ENCODE data around the gene DDB1.
A peak's percentile ranks its signal among the peaks of the same experiment; 100 is the strongest.

The DDB1 gene

GRCh38 chr11:61375761-61376108 is 42.8 kb upstream of the DDB1 start:
- Histone ChIP-seq H3K9me3 (ENCODE audit: severe bottlenecking) (peaks cover 8% of the 10 kb centered on the region), H3K4me1 (ENCODE audit: insufficient read depth, poor library complexity, severe bottlenecking) (peaks cover 15% of the 10 kb centered on the region), H3K36me3 (ENCODE audit: low read depth) (peaks cover 12% of the 10 kb centered on the region; the same call in 1 of the 2 replicates), H3K4me3 (ENCODE audit: severe bottlenecking) (no peak overlapping the region), H3K27me3 (ENCODE audit: insufficient read depth, poor library complexity, severe bottlenecking) (no peaks in the 10 kb centered on the region), H3K27ac (ENCODE audit: poor library complexity, severe bottlenecking) (no peak overlapping the region)
- ATAC-seq (ENCODE audit: low read depth) (no peak), DNase-seq (ENCODE audit: low spot score) (no peak)
- TF ChIP-seq CTCF (IDR thresholded peaks at IDR 0.05; ENCODE audit: poor library complexity, severe bottlenecking): no peak

- TF ChIP-seq CTCF (IDR thresholded peaks at IDR 0.05; ENCODE audit: poor library complexity, severe bottlenecking): no peak
- H3K4me3 ChIP-seq (ENCODE audit: severe bottlenecking): no peak overlapping the region
- H3K27me3 ChIP-seq (ENCODE audit: insufficient read depth, poor library complexity, severe bottlenecking): no peaks in the 10 kb centered on the region
These were observed 39.9 kb upstream of the DDB1 start for GRCh38 chr11:61372659-61373420.

GRCh38 chr11:61370349-61371005 is 37.6 kb upstream of the DDB1 start:
- peaks cover 47% of the 10 kb centered on the region for H3K36me3 ChIP-seq (ENCODE audit: low read depth)
- no peaks in the 10 kb centered on the region for H3K27me3 ChIP-seq (ENCODE audit: insufficient read depth, poor library complexity, severe bottlenecking)
- H3K4me3 ChIP-seq (ENCODE audit: severe bottlenecking): no peak overlapping the region
- ATAC-seq (ENCODE audit: low read depth) (no peak), DNase-seq (ENCODE audit: low spot score) (no peak)
- peaks cover 18% of the 10 kb centered on the region for H3K4me1 ChIP-seq (ENCODE audit: insufficient read depth, poor library complexity, severe bottlenecking)
- TF ChIP-seq CTCF (IDR thresholded peaks at IDR 0.05; ENCODE audit: poor library complexity, severe bottlenecking): no peak
- peaks cover 8% of the 10 kb centered on the region for H3K9me3 ChIP-seq (ENCODE audit: severe bottlenecking)
- peak overlapping the region; percentile 84 for H3K27ac ChIP-seq (ENCODE audit: poor library complexity, severe bottlenecking)

More at GRCh38 chr11:61372659-61373420, 39.9 kb upstream of the DDB1 start:
- Histone ChIP-seq H3K36me3 (ENCODE audit: low read depth) (peaks cover 26% of the 10 kb centered on the region), H3K9me3 (ENCODE audit: severe bottlenecking) (peaks cover 8% of the 10 kb centered on the region), H3K4me1 (ENCODE audit: insufficient read depth, poor library complexity, severe bottlenecking) (peaks cover 20% of the 10 kb centered on the region), H3K27ac (ENCODE audit: poor library complexity, severe bottlenecking) (no peak overlapping the region)
- DNase-seq (ENCODE audit: low spot score) (no peak), ATAC-seq (ENCODE audit: low read depth) (no peak)

GRCh38 chr11:61369372-61370348 is 36.8 kb upstream of the DDB1 start:
- DNase-seq (ENCODE audit: low spot score) (peak; percentile 92), ATAC-seq (ENCODE audit: low read depth) (peak; percentile 93)
- Histone ChIP-seq H3K36me3 (ENCODE audit: low read depth) (peaks cover 48% of the 10 kb centered on the region), H3K9me3 (ENCODE audit: severe bottlenecking) (peaks cover 8% of the 10 kb centered on the region), H3K27ac (ENCODE audit: poor library complexity, severe bottlenecking) (peak overlapping the region; percentile 84), H3K4me3 (ENCODE audit: severe bottlenecking) (no peak overlapping the region), H3K4me1 (ENCODE audit: insufficient read depth, poor library complexity, severe bottlenecking) (peaks cover 18% of the 10 kb centered on the region), H3K27me3 (ENCODE audit: insufficient read depth, poor library complexity, severe bottlenecking) (no peaks in the 10 kb centered on the region)
- TF ChIP-seq CTCF (IDR thresholded peaks at IDR 0.05; ENCODE audit: poor library complexity, severe bottlenecking): no peak
